ENCODE data around the gene PHOX2B. TPM values are rescaled to one million over a fixed set of nuclear protein-coding genes. Genes with fewer than 3 reads are reported as not detected.

The PHOX2B gene
- total RNA-seq, 1 experiment from 2014 or later, result not detected

DNA sequence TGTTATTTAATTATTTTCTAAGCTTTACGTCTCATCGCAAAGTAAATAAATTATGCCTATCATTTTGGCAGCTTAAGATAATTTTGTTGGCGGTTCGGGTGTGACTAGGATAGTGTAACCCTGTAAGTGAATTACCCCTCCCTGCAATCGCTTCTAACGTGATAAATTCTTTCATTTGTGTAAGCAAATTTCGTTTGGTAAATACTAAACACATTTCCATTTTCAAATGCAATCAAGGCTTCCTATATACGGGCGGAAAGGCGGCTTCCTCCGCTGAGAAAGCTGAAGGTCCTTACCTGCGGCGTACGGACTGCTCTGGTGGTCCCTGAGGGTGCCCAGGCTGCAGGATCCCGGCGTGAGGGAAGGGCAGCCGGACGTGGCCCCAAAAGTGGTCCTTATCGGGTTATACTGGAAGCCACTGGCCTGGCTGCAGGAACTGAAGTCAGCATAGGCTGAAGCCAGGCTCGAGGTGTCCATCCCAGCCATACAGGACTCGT lies 403 bp downstream of the PHOX2B start:
- BruUV-seq (replicated peaks), result no TSS peak
- Histone ChIP-seq H3K4me3 (ENCODE audit: low read length) (no peak overlapping the region), H3K79me2 (ENCODE audit: low read length) (no peaks in the 10 kb centered on the region), H4K20me1 (ENCODE audit: low read length) (no peaks in the 10 kb centered on the region), H3K27ac (ENCODE audit: low read length) (no peak overlapping the region), H3K9me2 (replicated peaks; ENCODE audit: low read length) (no peaks in the 10 kb centered on the region), H3F3A (ENCODE audit: low read length, unreplicated experiment) (no peaks in the 10 kb centered on the region), H3K27me3 (ENCODE audit: low read length) (peaks cover 64% of the 10 kb centered on the region), H3K9ac (ENCODE audit: low read length) (no peak overlapping the region), H3K36me3 (ENCODE audit: low read depth, low read length) (no peaks in the 10 kb centered on the region), H3K9me3 (ENCODE audit: low read length) (no peaks in the 10 kb centered on the region), H3K4me1 (ENCODE audit: insufficient read depth, low read length) (no peaks in the 10 kb centered on the region), H3K4me2 (ENCODE audit: low read length) (no peak overlapping the region), H2AFZ (ENCODE audit: low read length) (no peak overlapping the region)
- POLR2A ChIA-PET (ENCODE audit: unreplicated experiment), result no interaction called here
- intact Hi-C loops (cut with micrococcal nuclease), result no loop called here
- CTCF ChIA-PET, result no interaction called here
- ATAC-seq (no peak), DNase-seq (no peak)
- TF ChIP-seq EZH2 (IDR thresholded peaks at IDR 0.05; ENCODE audit: low read length, unreplicated experiment) (no peak), EZH2phosphoT487 (IDR thresholded peaks at IDR 0.05; ENCODE audit: borderline replicate concordance, low read length) (no peak)
- TF ChIP-seq, protein P1, sequence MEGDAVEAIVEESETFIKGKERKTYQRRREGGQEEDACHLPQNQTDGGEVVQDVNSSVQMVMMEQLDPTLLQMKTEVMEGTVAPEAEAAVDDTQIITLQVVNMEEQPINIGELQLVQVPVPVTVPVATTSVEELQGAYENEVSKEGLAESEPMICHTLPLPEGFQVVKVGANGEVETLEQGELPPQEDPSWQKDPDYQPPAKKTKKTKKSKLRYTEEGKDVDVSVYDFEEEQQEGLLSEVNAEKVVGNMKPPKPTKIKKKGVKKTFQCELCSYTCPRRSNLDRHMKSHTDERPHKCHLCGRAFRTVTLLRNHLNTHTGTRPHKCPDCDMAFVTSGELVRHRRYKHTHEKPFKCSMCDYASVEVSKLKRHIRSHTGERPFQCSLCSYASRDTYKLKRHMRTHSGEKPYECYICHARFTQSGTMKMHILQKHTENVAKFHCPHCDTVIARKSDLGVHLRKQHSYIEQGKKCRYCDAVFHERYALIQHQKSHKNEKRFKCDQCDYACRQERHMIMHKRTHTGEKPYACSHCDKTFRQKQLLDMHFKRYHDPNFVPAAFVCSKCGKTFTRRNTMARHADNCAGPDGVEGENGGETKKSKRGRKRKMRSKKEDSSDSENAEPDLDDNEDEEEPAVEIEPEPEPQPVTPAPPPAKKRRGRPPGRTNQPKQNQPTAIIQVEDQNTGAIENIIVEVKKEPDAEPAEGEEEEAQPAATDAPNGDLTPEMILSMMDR (conservative IDR thresholded peaks at IDR 0.05; ENCODE audit: low read depth, low read length), result no peak

DNA sequence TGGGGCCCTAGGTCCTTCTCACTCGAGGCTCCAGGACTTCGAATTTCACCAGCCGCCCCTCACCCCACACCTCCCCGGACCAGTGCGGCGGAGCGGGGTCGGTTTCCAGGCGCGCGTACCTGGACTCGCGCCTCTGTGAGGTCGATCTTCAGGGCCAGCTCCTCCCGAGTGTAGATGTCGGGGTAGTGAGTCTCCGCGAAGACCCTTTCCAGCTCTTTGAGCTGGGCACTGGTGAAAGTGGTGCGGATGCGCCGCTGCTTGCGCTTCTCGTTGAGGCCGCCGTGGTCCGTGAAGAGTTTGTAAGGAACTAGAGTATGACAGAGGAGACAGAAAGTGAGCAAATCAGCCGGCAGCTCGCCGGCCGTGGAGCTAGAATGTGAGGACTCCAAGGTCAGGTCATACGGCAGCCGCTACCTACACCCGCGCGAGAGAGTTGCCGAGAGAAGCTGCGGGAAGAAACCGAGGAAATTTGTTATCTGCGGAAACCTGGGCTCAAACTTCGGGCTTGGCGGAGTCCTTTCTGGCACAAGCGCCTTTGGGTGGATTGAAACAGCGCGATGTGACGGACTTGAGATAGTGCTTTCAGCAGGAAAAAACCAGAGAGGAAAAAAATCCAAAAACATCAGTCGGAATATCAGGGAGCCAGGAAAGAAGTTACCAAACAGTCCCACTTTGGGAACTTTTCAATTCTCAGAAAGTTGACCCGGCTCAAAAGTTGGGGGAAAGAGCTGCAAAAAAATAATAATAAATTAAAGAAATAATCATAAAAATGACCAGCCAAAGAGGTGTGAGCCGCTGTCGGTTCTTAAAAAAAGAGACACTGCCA lies 1.1 kb downstream of the PHOX2B start:
- Histone ChIP-seq H3F3A (ENCODE audit: low read length, unreplicated experiment) (no peaks in the 10 kb centered on the region), H3K4me2 (ENCODE audit: low read length) (no peak overlapping the region), H4K20me1 (ENCODE audit: low read length) (no peaks in the 10 kb centered on the region), H3K27ac (ENCODE audit: low read length) (no peak overlapping the region), H3K36me3 (ENCODE audit: low read depth, low read length) (no peaks in the 10 kb centered on the region), H3K4me1 (ENCODE audit: insufficient read depth, low read length) (no peaks in the 10 kb centered on the region), H3K27me3 (ENCODE audit: low read length) (peaks cover 58% of the 10 kb centered on the region), H3K79me2 (ENCODE audit: low read length) (no peaks in the 10 kb centered on the region), H3K9ac (ENCODE audit: low read length) (no peak overlapping the region), H3K9me3 (ENCODE audit: low read length) (no peaks in the 10 kb centered on the region), H3K9me2 (replicated peaks; ENCODE audit: low read length) (no peaks in the 10 kb centered on the region), H2AFZ (ENCODE audit: low read length) (no peak overlapping the region), H3K4me3 (ENCODE audit: low read length) (no peak overlapping the region)
- TF ChIP-seq EZH2phosphoT487 (IDR thresholded peaks at IDR 0.05; ENCODE audit: borderline replicate concordance, low read length) (no peak), EZH2 (IDR thresholded peaks at IDR 0.05; ENCODE audit: low read length, unreplicated experiment) (no peak)
- TF ChIP-seq, protein P1 (conservative IDR thresholded peaks at IDR 0.05; ENCODE audit: low read depth, low read length), result no peak
- no peak for ATAC-seq
- ChIA-PET POLR2A (ENCODE audit: unreplicated experiment) (no interaction called here), CTCF (no interaction called here)
- DNase-seq, result no peak
- BruUV-seq (replicated peaks), result no TSS peak
- intact Hi-C loops (cut with micrococcal nuclease), result no loop called here
